PC-3 (cell line): ENCODE measurements around the gene PRPSAP2. TPM values are rescaled to one million over a fixed set of nuclear protein-coding genes. Genes with fewer than 3 reads are reported as not detected.

Experiments
- ATAC-seq: fragments of 200-7000 bp; cut with Tn5 transposase; 2 replicates; pipeline ENCODE4 v1.9.1; 2020; ENCODE audit warnings: mild to moderate bottlenecking, moderate library complexity
- BruUV-seq: library from RNA; stranded (reverse); fragments of 400-500 nt; replicated peaks from 2 replicates; lab custom pipeline; 2021; lab: Mats Ljungman, UMichigan
- CTCF ChIA-PET: fragments of 300-600 bp; sonication (Branson Sonifier 250); formaldehyde crosslinking; loops from one replicate; lab custom pipeline; 2022; ENCODE audit warnings: antibody characterized with exemption; lab: Charles Lee
- POLR2A ChIA-PET: fragments of 300-600 bp; sonication (Branson Sonifier 250); formaldehyde crosslinking; loops from one replicate; lab custom pipeline; 2022; ENCODE audit warnings: antibody characterized with exemption; ENCODE audit not compliant: unreplicated experiment; lab: Charles Lee
- DNase-seq: peaks from one replicate; pipeline ENCODE4 v3.0.0-alpha.2; 2015
- H2AFZ ChIP-seq: fragments of 300-600 bp; sonication (generic); 2 replicates; pipeline ENCODE4 v1.6.0; 2016; ENCODE audit warnings: antibody characterized with exemption, low read length
- H3F3A ChIP-seq: fragments of 300-600 bp; sonication (generic); one replicate; pipeline ENCODE4 v1.6.0; 2017; ENCODE audit warnings: antibody characterized with exemption, low read length, control low read depth, mild to moderate bottlenecking; ENCODE audit not compliant: unreplicated experiment
- H3K27ac ChIP-seq: fragments of 300-600 bp; sonication (generic); 2 replicates; pipeline ENCODE4 v1.5.1; 2016; ENCODE audit warnings: mild to moderate bottlenecking, low read length
- H3K27me3 ChIP-seq: fragments of 300-600 bp; sonication (generic); 2 replicates; pipeline ENCODE4 v1.6.1; 2016; ENCODE audit warnings: low read length, mixed read lengths
- H3K36me3 ChIP-seq: fragments of 300-600 bp; sonication (generic); 2 replicates; pipeline ENCODE4 v1.6.1; 2016; ENCODE audit warnings: low read depth, mixed run types, low read length, mixed read lengths
- H3K4me1 ChIP-seq: fragments of 300-600 bp; sonication (generic); 2 replicates; pipeline ENCODE4 v1.5.1; 2016; ENCODE audit warnings: low read length; ENCODE audit not compliant: insufficient read depth
- H3K4me2 ChIP-seq: fragments of 300-600 bp; sonication (generic); 2 replicates; pipeline ENCODE4 v1.6.0; 2016; ENCODE audit warnings: low read length
- H3K4me3 ChIP-seq: fragments of 300-600 bp; sonication (generic); 2 replicates; pipeline ENCODE4 v1.5.1; 2016; ENCODE audit warnings: mild to moderate bottlenecking, low read length, mixed read lengths
- H3K79me2 ChIP-seq: fragments of 300-600 bp; sonication (generic); 2 replicates; pipeline ENCODE4 v1.6.1; 2017; ENCODE audit warnings: low read length, mixed read lengths
- H3K9ac ChIP-seq: fragments of 300-600 bp; sonication (generic); 2 replicates; pipeline ENCODE4 v1.6.0; 2016; ENCODE audit warnings: mild to moderate bottlenecking, low read length
- H3K9me2 ChIP-seq: fragments of 300-600 bp; sonication (generic); replicated peaks from 2 replicates; pipeline ENCODE4 v1.6.1; 2016; ENCODE audit warnings: mixed run types, low read length, mixed read lengths
- H3K9me3 ChIP-seq: fragments of 300-600 bp; sonication (generic); 2 replicates; pipeline ENCODE4 v1.6.1; 2016; ENCODE audit warnings: low read length, mixed read lengths
- H4K20me1 ChIP-seq: fragments of 300-600 bp; sonication (generic); 2 replicates; pipeline ENCODE4 v1.6.1; 2016; ENCODE audit warnings: low read length, mixed read lengths
- CTCF ChIP-seq: fragments of 300-600 bp; sonication (generic); conservative IDR thresholded peaks from 2 replicates; pipeline ENCODE4 v1.5.1; 2017; ENCODE audit warnings: antibody characterized with exemption, low read depth, mild to moderate bottlenecking, low read length
- EZH2 ChIP-seq: fragments of 300-600 bp; sonication (generic); IDR thresholded peaks from one replicate; pipeline ENCODE4 v1.6.1; 2017; ENCODE audit warnings: antibody characterized with exemption, mild to moderate bottlenecking, low read length; ENCODE audit not compliant: unreplicated experiment
- EZH2phosphoT487 ChIP-seq: fragments of 300-600 bp; sonication (generic); IDR thresholded peaks from 2 replicates; pipeline ENCODE4 v1.6.1; 2018; ENCODE audit warnings: mild to moderate bottlenecking, antibody characterized with exemption, low read length, borderline replicate concordance
- intact Hi-C: fragments of 100-400 bp; cut with micrococcal nuclease; formaldehyde crosslinking; loops from 2 replicates; pipeline ENCODE4 v1.9.0; 2023
- total RNA-seq: library from RNA; depleted of rRNA; stranded (reverse); fragments of >200 nt; gene quantifications from 2 replicates; pipeline ENCODE4 v1.2.3, GENCODE V29; 2014

PRPSAP2 gene
- total RNA-seq, 1 experiment from 2014 or later = 81.3 TPM

GRCh38 chr17:18938692-18939023 is 80.7 kb downstream of the PRPSAP2 start:
- H3F3A ChIP-seq = no peaks in the 10 kb centered on the region
- H3K27me3 ChIP-seq = no peaks in the 10 kb centered on the region
- no peaks in the 10 kb centered on the region for H3K9me2 ChIP-seq
- no peak overlapping the region for H3K9ac ChIP-seq
- H3K36me3 ChIP-seq = no peaks in the 10 kb centered on the region
- no peaks in the 10 kb centered on the region for H3K79me2 ChIP-seq
- peaks cover 9% of the 10 kb centered on the region for H3K4me1 ChIP-seq
- H3K4me3 ChIP-seq = no peak overlapping the region
- no peaks in the 10 kb centered on the region for H4K20me1 ChIP-seq
- H3K9me3 ChIP-seq = no peaks in the 10 kb centered on the region
- no peak for TF ChIP-seq EZH2
- no peak for TF ChIP-seq CTCF
- TF ChIP-seq EZH2phosphoT487 = no peak
- ATAC-seq (no peak), DNase-seq (no peak)
- POLR2A ChIA-PET = no interaction called here
- no peak overlapping the region for H3K27ac ChIP-seq
- intact Hi-C loops = no loop called here
- H2AFZ ChIP-seq = no peak overlapping the region
- no peak overlapping the region for H3K4me2 ChIP-seq
- CTCF ChIA-PET = no interaction called here
- no TSS peak for BruUV-seq

- no peaks in the 10 kb centered on the region for H3K9me3 ChIP-seq
- ChIA-PET CTCF (no interaction called here), POLR2A (no interaction called here)
- BruUV-seq = no TSS peak
- no peaks in the 10 kb centered on the region for H3K4me1 ChIP-seq
- intact Hi-C loops = no loop called here
- H2AFZ ChIP-seq = no peak overlapping the region
- H3K36me3 ChIP-seq = no peaks in the 10 kb centered on the region
- H3K9me2 ChIP-seq = no peaks in the 10 kb centered on the region
- H3K4me2 ChIP-seq = no peak overlapping the region
- peaks cover 16% of the 10 kb centered on the region for H3K27me3 ChIP-seq
- TF ChIP-seq CTCF (no peak), EZH2 (no peak), EZH2phosphoT487 (no peak)
- no peak overlapping the region for H3K4me3 ChIP-seq
- no peak for DNase-seq
- no peaks in the 10 kb centered on the region for H3K79me2 ChIP-seq
- no peaks in the 10 kb centered on the region for H4K20me1 ChIP-seq
- no peak overlapping the region for H3K27ac ChIP-seq
- no peak for ATAC-seq
- H3F3A ChIP-seq = no peaks in the 10 kb centered on the region
- no peak overlapping the region for H3K9ac ChIP-seq
These were observed 86.7 kb downstream of the PRPSAP2 start for GRCh38 chr17:18944646-18945045.

- ATAC-seq (no peak), DNase-seq (no peak)
- H3F3A ChIP-seq = no peaks in the 10 kb centered on the region
- no peak overlapping the region for H3K4me3 ChIP-seq
- no peaks in the 10 kb centered on the region for H3K9me3 ChIP-seq
- H3K79me2 ChIP-seq = no peaks in the 10 kb centered on the region
- H3K27me3 ChIP-seq = peaks cover 21% of the 10 kb centered on the region
- H4K20me1 ChIP-seq = no peaks in the 10 kb centered on the region
- CTCF ChIA-PET = no interaction called here
- H3K9me2 ChIP-seq = no peaks in the 10 kb centered on the region
- no peak overlapping the region for H3K27ac ChIP-seq
- BruUV-seq = no TSS peak
- POLR2A ChIA-PET = no interaction called here
- H2AFZ ChIP-seq = no peak overlapping the region
- no peak overlapping the region for H3K4me2 ChIP-seq
- H3K4me1 ChIP-seq = no peaks in the 10 kb centered on the region
- TF ChIP-seq CTCF = no peak
- no peak for TF ChIP-seq EZH2
- TF ChIP-seq EZH2phosphoT487 = no peak
- H3K36me3 ChIP-seq = no peaks in the 10 kb centered on the region
- no peak overlapping the region for H3K9ac ChIP-seq
- intact Hi-C loops = no loop called here
These were observed 88.6 kb downstream of the PRPSAP2 start for GRCh38 chr17:18946536-18946935.
